ENCODE results near the gene NXPH2.
A peak's percentile ranks its signal among the peaks of the same experiment; 100 is the strongest.
"Not testable (repeated sequence)": the region's sequence is repeated elsewhere in the genome, so short reads cannot be mapped to it uniquely, and the experiment has no call there.

NXPH2 gene

GRCh38 chr2:138707392-138708074 lies 72.7 kb downstream of the NXPH2 start:
- DNase-seq = no peak

GRCh38 chr2:138703242-138703641 lies 76.9 kb downstream of the NXPH2 start:
- DNase-seq = no peak

GRCh38 chr2:138700716-138701115 lies 79.5 kb downstream of the NXPH2 start:
- DNase-seq = no peak

- no peak for DNase-seq
These were observed 80.8 kb downstream of the NXPH2 start for GRCh38 chr2:138699421-138699820.

GRCh38 chr2:138698428-138698827 lies 81.8 kb downstream of the NXPH2 start:
- DNase-seq = no peak

- no peak for DNase-seq
These were observed 88.5 kb downstream of the NXPH2 start for GRCh38 chr2:138691667-138692066.

GRCh38 chr2:138689705-138690104 lies 90.5 kb downstream of the NXPH2 start:
- DNase-seq = peak; percentile 2

GRCh38 chr2:138682163-138682562 lies 98.0 kb downstream of the NXPH2 start:
- DNase-seq = no peak

- DNase-seq = no peak
These were observed 103.0 kb downstream of the NXPH2 start for GRCh38 chr2:138677221-138677620.

GRCh38 chr2:138676619-138677021 lies 103.6 kb downstream of the NXPH2 start:
- no peak for DNase-seq

- DNase-seq = no peak
These were observed 108.6 kb downstream of the NXPH2 start for GRCh38 chr2:138671566-138671965.

- DNase-seq = no peak
These were observed 109.5 kb downstream of the NXPH2 start for GRCh38 chr2:138670734-138671133.

GRCh38 chr2:138665937-138666336 lies 114.3 kb downstream of the NXPH2 start:
- DNase-seq = no peak

GRCh38 chr2:138658187-138658894 lies 121.8 kb downstream of the NXPH2 start:
- DNase-seq = no peak

- no peak for DNase-seq
These were observed 126.0 kb downstream of the NXPH2 start for GRCh38 chr2:138654146-138654545.

- DNase-seq = no peak
These were observed 127.8 kb downstream of the NXPH2 start for GRCh38 chr2:138652378-138652777.

GRCh38 chr2:138649571-138649970 lies 130.6 kb downstream of the NXPH2 start:
- no peak for DNase-seq

GRCh38 chr2:138648606-138649005 lies 131.6 kb downstream of the NXPH2 start:
- DNase-seq = no peak

GRCh38 chr2:138644776-138645175 lies 135.4 kb downstream of the NXPH2 start:
- DNase-seq = not testable (repeated sequence)

GRCh38 chr2:138640921-138641676 lies 139.1 kb downstream of the NXPH2 start:
- no peak for DNase-seq

- DNase-seq = no peak
These were observed 142.5 kb downstream of the NXPH2 start for GRCh38 chr2:138637686-138638085.

GRCh38 chr2:138637061-138637460 lies 143.1 kb downstream of the NXPH2 start:
- DNase-seq = no peak

GRCh38 chr2:138633049-138633448 lies 147.1 kb downstream of the NXPH2 start:
- no peak for DNase-seq

- no peak for DNase-seq
These were observed 148.0 kb downstream of the NXPH2 start for GRCh38 chr2:138632066-138632620.
